ENCODE measurements around the gene CNGB1.
"Not testable (repeated sequence)": the region's sequence is repeated elsewhere in the genome, so short reads cannot be mapped to it uniquely, and the experiment has no call there.

Gene CNGB1

GRCh38 chr16:57918994-57919393 lies 51.9 kb downstream of the CNGB1 start:
- Histone ChIP-seq H3K9ac (ENCODE audit: low read length) (no peak overlapping the region), H3K4me1 (ENCODE audit: control insufficient read depth, low read depth, low read length) (no peaks in the 10 kb centered on the region), H3K27ac (ENCODE audit: low read length) (no peak overlapping the region), H3K36me3 (ENCODE audit: control insufficient read depth, low read depth, low read length) (no peaks in the 10 kb centered on the region), H3K9me3 (ENCODE audit: control insufficient read depth, low read depth, low read length) (no peaks in the 10 kb centered on the region), H3K27me3 (ENCODE audit: control insufficient read depth, insufficient read depth, low read length) (no peaks in the 10 kb centered on the region), H3K4me3 (ENCODE audit: low read length) (no peak overlapping the region)

GRCh38 chr16:57918444-57918843 lies 52.5 kb downstream of the CNGB1 start:
- Histone ChIP-seq H3K9ac (ENCODE audit: low read length) (no peak overlapping the region), H3K4me3 (ENCODE audit: low read length) (no peak overlapping the region)

GRCh38 chr16:57917929-57918328 lies 53.0 kb downstream of the CNGB1 start:
- not testable (repeated sequence) for H3K9me3 ChIP-seq (ENCODE audit: control insufficient read depth, low read depth, low read length); H3K9ac ChIP-seq (ENCODE audit: low read length); H3K27me3 ChIP-seq (ENCODE audit: control insufficient read depth, insufficient read depth, low read length); H3K4me1 ChIP-seq (ENCODE audit: control insufficient read depth, low read depth, low read length); H3K27ac ChIP-seq (ENCODE audit: low read length); H3K36me3 ChIP-seq (ENCODE audit: control insufficient read depth, low read depth, low read length); H3K4me3 ChIP-seq (ENCODE audit: low read length)

More at GRCh38 chr16:57918444-57918843, 52.5 kb downstream of the CNGB1 start:
- no peaks in the 10 kb centered on the region for H3K36me3 ChIP-seq (ENCODE audit: control insufficient read depth, low read depth, low read length)
- no peak overlapping the region for H3K27ac ChIP-seq (ENCODE audit: low read length)
- H3K27me3 ChIP-seq (ENCODE audit: control insufficient read depth, insufficient read depth, low read length), result no peaks in the 10 kb centered on the region
- no peaks in the 10 kb centered on the region for H3K4me1 ChIP-seq (ENCODE audit: control insufficient read depth, low read depth, low read length)
- no peaks in the 10 kb centered on the region for H3K9me3 ChIP-seq (ENCODE audit: control insufficient read depth, low read depth, low read length)

- H3K27ac ChIP-seq (ENCODE audit: low read length); H3K9ac ChIP-seq (ENCODE audit: low read length): not testable (repeated sequence)
These were observed 53.4 kb downstream of the CNGB1 start for GRCh38 chr16:57917489-57917888.

GRCh38 chr16:57916735-57917438 lies 54.0 kb downstream of the CNGB1 start:
- Histone ChIP-seq H3K4me1 (ENCODE audit: control insufficient read depth, low read depth, low read length) (no peaks in the 10 kb centered on the region), H3K27ac (ENCODE audit: low read length) (no peak overlapping the region), H3K36me3 (ENCODE audit: control insufficient read depth, low read depth, low read length) (no peaks in the 10 kb centered on the region), H3K9ac (ENCODE audit: low read length) (no peak overlapping the region), H3K27me3 (ENCODE audit: control insufficient read depth, insufficient read depth, low read length) (no peaks in the 10 kb centered on the region), H3K4me3 (ENCODE audit: low read length) (no peak overlapping the region), H3K9me3 (ENCODE audit: control insufficient read depth, low read depth, low read length) (no peaks in the 10 kb centered on the region)

More at GRCh38 chr16:57917489-57917888, 53.4 kb downstream of the CNGB1 start:
- not testable (repeated sequence) for H3K9me3 ChIP-seq (ENCODE audit: control insufficient read depth, low read depth, low read length); H3K4me1 ChIP-seq (ENCODE audit: control insufficient read depth, low read depth, low read length); H3K36me3 ChIP-seq (ENCODE audit: control insufficient read depth, low read depth, low read length); H3K4me3 ChIP-seq (ENCODE audit: low read length); H3K27me3 ChIP-seq (ENCODE audit: control insufficient read depth, insufficient read depth, low read length)

GRCh38 chr16:57915811-57916488 lies 55.0 kb downstream of the CNGB1 start:
- H3K9ac ChIP-seq (ENCODE audit: low read length), result no peak overlapping the region
- no peak overlapping the region for H3K27ac ChIP-seq (ENCODE audit: low read length)
- H3K27me3 ChIP-seq (ENCODE audit: control insufficient read depth, insufficient read depth, low read length), result no peaks in the 10 kb centered on the region
- no peaks in the 10 kb centered on the region for H3K36me3 ChIP-seq (ENCODE audit: control insufficient read depth, low read depth, low read length)
- H3K9me3 ChIP-seq (ENCODE audit: control insufficient read depth, low read depth, low read length), result no peaks in the 10 kb centered on the region
- H3K4me3 ChIP-seq (ENCODE audit: low read length), result no peak overlapping the region
- no peaks in the 10 kb centered on the region for H3K4me1 ChIP-seq (ENCODE audit: control insufficient read depth, low read depth, low read length)

GRCh38 chr16:57915267-57915666 lies 55.7 kb downstream of the CNGB1 start:
- Histone ChIP-seq H3K4me3 (ENCODE audit: low read length) (no peak overlapping the region), H3K27me3 (ENCODE audit: control insufficient read depth, insufficient read depth, low read length) (no peaks in the 10 kb centered on the region), H3K4me1 (ENCODE audit: control insufficient read depth, low read depth, low read length) (no peaks in the 10 kb centered on the region), H3K27ac (ENCODE audit: low read length) (no peak overlapping the region), H3K9ac (ENCODE audit: low read length) (no peak overlapping the region), H3K9me3 (ENCODE audit: control insufficient read depth, low read depth, low read length) (no peaks in the 10 kb centered on the region), H3K36me3 (ENCODE audit: control insufficient read depth, low read depth, low read length) (no peaks in the 10 kb centered on the region)

- Histone ChIP-seq H3K27me3 (ENCODE audit: control insufficient read depth, insufficient read depth, low read length) (no peaks in the 10 kb centered on the region), H3K4me3 (ENCODE audit: low read length) (no peak overlapping the region), H3K9ac (ENCODE audit: low read length) (no peak overlapping the region), H3K4me1 (ENCODE audit: control insufficient read depth, low read depth, low read length) (no peaks in the 10 kb centered on the region), H3K36me3 (ENCODE audit: control insufficient read depth, low read depth, low read length) (no peaks in the 10 kb centered on the region), H3K9me3 (ENCODE audit: control insufficient read depth, low read depth, low read length) (no peaks in the 10 kb centered on the region), H3K27ac (ENCODE audit: low read length) (no peak overlapping the region)
These were observed 56.4 kb downstream of the CNGB1 start for GRCh38 chr16:57914244-57915173.

GRCh38 chr16:57912529-57913260 lies 58.2 kb downstream of the CNGB1 start:
- Histone ChIP-seq H3K4me3 (ENCODE audit: low read length) (no peak overlapping the region), H3K27me3 (ENCODE audit: control insufficient read depth, insufficient read depth, low read length) (no peaks in the 10 kb centered on the region), H3K9ac (ENCODE audit: low read length) (no peak overlapping the region), H3K27ac (ENCODE audit: low read length) (no peak overlapping the region), H3K4me1 (ENCODE audit: control insufficient read depth, low read depth, low read length) (no peaks in the 10 kb centered on the region), H3K36me3 (ENCODE audit: control insufficient read depth, low read depth, low read length) (no peaks in the 10 kb centered on the region), H3K9me3 (ENCODE audit: control insufficient read depth, low read depth, low read length) (no peaks in the 10 kb centered on the region)

- no peaks in the 10 kb centered on the region for H3K4me1 ChIP-seq (ENCODE audit: control insufficient read depth, low read depth, low read length)
- H3K36me3 ChIP-seq (ENCODE audit: control insufficient read depth, low read depth, low read length), result no peaks in the 10 kb centered on the region
- H3K9ac ChIP-seq (ENCODE audit: low read length), result no peak overlapping the region
- no peak overlapping the region for H3K27ac ChIP-seq (ENCODE audit: low read length)
- no peaks in the 10 kb centered on the region for H3K27me3 ChIP-seq (ENCODE audit: control insufficient read depth, insufficient read depth, low read length)
- no peaks in the 10 kb centered on the region for H3K9me3 ChIP-seq (ENCODE audit: control insufficient read depth, low read depth, low read length)
- no peak overlapping the region for H3K4me3 ChIP-seq (ENCODE audit: low read length)
These were observed 59.2 kb downstream of the CNGB1 start for GRCh38 chr16:57911743-57912142.

GRCh38 chr16:57910696-57911095 lies 60.2 kb downstream of the CNGB1 start:
- Histone ChIP-seq H3K27ac (ENCODE audit: low read length) (no peak overlapping the region), H3K36me3 (ENCODE audit: control insufficient read depth, low read depth, low read length) (no peaks in the 10 kb centered on the region), H3K27me3 (ENCODE audit: control insufficient read depth, insufficient read depth, low read length) (no peaks in the 10 kb centered on the region)

More at GRCh38 chr16:57910696-57911095, 60.2 kb downstream of the CNGB1 start:
- H3K4me1 ChIP-seq (ENCODE audit: control insufficient read depth, low read depth, low read length), result no peaks in the 10 kb centered on the region
- H3K9ac ChIP-seq (ENCODE audit: low read length), result no peak overlapping the region
- H3K4me3 ChIP-seq (ENCODE audit: low read length), result no peak overlapping the region
- no peaks in the 10 kb centered on the region for H3K9me3 ChIP-seq (ENCODE audit: control insufficient read depth, low read depth, low read length)
